ENCODE results near the gene PRR20G. TPM values are rescaled to one million over a fixed set of nuclear protein-coding genes. Genes with fewer than 3 reads are reported as not detected.

The PRR20G gene
- total and polyA plus RNA-seq, 9 of the 15 experiments (the other 6 are each of a cell fraction or from before 2014, with no cell fraction given) = not detected

- TF ChIP-seq MGA (IDR thresholded peaks at IDR 0.05) (no peak), ZNF444 (CRISPR knock-in tag; IDR thresholded peaks at IDR 0.05) (no peak)
These were observed 3.8 kb upstream of the PRR20G start (continued) for GRCh38 chr3:127291611-127292010.
